GM12801 (cell line): Measurements from ENCODE around the gene SVEP1.

ENCODE experiments used
- TF ChIP-seq, protein P1 (sequence below): IDR thresholded peaks from one replicate; pipeline ENCODE4 v1.5.1; 2011; ENCODE audit warnings: control low read depth; ENCODE audit not compliant: insufficient read length; ENCODE audit errors: extremely low read depth

The SVEP1 gene

DNA sequence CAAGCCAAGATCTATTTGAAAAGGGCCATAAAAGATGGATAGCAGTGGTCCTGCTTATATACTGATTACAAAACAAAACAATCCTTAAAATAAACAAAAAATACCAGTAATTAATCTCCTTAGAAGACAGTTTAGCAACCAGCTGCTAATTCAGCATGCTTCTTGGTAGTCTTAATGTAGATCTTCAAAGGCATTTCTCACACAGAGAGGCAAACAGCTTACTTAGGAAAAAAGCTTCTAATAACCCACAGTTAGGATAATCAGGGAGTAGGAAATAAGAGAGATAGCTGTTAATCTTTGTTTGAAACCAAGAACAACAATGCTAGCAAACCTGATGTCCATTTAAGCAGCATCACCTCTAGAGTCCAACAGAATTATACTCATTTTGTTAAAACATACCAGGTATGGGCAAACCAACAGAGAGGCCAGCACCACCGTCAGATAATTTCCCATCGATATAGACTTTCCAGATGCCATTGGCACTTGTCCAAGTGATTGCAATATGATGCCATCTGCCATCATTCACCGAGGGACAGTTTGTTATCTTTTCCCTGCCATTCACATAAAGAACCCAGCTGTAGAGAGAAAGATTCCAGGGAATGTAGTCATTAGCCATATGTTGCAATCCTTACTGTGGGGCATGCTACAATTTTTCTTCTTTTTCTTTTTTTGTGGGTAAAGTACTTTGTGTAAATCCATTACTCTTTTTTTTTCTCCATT is 136.2 kb downstream of the SVEP1 start:
- TF ChIP-seq, protein P1, sequence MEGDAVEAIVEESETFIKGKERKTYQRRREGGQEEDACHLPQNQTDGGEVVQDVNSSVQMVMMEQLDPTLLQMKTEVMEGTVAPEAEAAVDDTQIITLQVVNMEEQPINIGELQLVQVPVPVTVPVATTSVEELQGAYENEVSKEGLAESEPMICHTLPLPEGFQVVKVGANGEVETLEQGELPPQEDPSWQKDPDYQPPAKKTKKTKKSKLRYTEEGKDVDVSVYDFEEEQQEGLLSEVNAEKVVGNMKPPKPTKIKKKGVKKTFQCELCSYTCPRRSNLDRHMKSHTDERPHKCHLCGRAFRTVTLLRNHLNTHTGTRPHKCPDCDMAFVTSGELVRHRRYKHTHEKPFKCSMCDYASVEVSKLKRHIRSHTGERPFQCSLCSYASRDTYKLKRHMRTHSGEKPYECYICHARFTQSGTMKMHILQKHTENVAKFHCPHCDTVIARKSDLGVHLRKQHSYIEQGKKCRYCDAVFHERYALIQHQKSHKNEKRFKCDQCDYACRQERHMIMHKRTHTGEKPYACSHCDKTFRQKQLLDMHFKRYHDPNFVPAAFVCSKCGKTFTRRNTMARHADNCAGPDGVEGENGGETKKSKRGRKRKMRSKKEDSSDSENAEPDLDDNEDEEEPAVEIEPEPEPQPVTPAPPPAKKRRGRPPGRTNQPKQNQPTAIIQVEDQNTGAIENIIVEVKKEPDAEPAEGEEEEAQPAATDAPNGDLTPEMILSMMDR = no peak

- TF ChIP-seq, protein P1 = no peak
Observed at GRCh38 chr9:110440796-110441195, 138.7 kb downstream of the SVEP1 start.

- TF ChIP-seq, protein P1 = no peak
Observed at GRCh38 chr9:110440172-110440571, 139.4 kb downstream of the SVEP1 start.

- TF ChIP-seq, protein P1 = no peak
Observed at GRCh38 chr9:110432253-110432652, 147.3 kb downstream of the SVEP1 start.

DNA sequence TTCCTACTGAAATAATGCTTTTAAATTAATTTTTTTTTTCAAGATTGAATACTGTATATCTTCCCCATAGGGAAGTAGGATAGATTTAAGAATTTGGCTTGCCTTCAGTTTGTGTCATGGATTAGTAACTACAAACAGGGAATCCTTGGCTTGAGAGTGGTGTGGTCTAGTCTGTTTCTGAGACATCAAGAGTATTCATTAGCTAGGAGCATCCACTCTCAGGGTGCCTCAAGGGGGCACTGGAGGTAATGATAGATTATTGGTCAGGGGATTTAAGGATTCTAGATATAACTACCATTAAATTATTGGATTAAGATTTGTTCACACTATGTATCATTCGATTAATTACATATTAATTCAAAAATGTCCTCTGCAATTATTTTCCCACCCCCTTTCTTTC is 150.1 kb downstream of the SVEP1 start:
- TF ChIP-seq, protein P1 = no peak

DNA sequence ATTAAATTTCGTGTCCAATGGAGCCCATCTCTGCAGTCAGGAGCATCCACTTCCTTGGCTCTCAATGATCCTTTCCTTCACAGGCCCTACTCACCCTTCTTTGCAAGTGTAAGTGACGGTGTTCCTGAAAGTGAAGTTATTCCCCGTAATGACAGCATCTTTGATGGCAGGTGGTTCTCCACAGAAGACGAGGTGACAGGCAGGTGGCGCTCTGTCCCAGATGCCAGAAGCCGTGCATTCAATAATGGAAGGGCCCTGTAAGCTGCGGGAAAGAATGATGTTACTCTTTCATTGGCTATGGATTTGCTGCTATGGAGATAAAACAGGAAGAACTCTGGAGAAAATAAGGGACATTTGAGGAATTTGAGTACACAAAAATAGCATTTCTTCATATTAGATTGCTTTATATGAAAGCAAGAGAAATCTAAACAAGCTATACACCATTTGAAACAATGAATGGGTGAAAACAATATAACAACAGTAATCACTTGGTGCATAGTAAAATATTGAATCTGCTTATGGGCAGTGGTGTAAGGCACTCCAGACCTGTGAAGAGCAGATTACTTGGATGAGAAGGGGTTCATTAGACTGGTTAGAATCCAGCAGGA is 151.9 kb downstream of the SVEP1 start:
- TF ChIP-seq, protein P1 = no peak

DNA sequence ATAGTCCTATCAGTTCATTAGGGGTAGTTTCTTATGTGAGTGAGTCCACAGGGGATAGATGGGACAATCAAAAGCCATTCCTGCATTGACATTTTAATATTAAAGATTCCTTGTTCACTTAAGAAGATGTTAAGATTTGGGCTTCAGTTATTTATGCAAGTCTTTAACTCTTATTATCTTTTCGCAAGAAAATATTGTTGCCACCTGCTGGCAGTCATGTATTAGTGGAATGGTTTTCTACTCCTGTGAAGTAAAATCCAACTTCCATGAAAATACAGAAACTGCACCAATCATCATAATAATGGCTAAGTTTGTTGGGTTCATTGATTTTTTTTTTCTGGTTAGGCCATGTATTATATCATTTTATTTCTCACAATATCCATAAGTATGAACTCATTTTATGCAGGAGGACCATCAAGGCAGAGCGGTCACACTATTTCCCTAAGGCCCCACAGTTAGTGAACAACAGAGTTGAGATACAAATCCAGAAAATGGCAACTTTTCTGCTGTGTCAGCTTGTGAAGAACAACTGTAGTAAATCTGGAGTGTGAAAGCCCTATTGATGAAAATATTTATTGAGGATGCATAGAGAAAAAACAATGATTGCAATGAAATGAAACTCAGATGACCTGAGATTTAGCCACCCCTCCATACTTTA is 153.4 kb downstream of the SVEP1 start:
- TF ChIP-seq, protein P1 = no peak
